ENCODE measurements around the gene MALT1.
"Not testable (repeated sequence)": the region's sequence is repeated elsewhere in the genome, so short reads cannot be mapped to it uniquely, and the experiment has no call there.

Gene MALT1

DNA sequence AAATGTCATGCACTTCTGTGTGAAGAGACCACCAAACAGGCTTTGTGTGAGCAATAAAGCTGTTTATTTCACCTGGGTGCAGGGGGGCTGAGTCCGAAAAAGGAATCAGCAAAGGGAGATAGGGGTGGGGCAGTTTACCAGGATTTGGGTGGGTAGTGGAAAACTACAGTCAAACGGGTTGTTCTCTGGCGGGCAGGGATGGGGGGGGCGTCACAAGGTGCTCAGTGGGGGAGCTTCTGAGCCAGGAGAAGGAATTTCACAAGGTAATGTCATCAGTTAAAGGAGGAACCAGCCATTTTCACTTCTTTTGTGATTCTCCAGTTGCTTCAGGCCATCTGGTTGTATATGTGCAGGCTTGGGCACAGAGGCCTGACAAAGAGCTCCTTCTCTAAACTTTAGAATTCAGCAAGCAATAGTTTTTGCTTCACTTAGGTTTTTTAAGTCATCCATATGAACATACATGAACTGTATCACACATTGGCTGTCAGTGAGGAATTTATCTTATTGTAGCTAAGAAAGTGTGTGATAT lies 24.9 kb upstream of the MALT1 start:
- Histone ChIP-seq H3K9me2 (replicated peaks; ENCODE audit: insufficient read depth, low read length) (no peaks in the 10 kb centered on the region), H3K4me2 (ENCODE audit: low read depth, low read length, poor library complexity, severe bottlenecking) (no peak overlapping the region), H3K79me2 (ENCODE audit: insufficient read depth, low read length) (no peaks in the 10 kb centered on the region), H3F3A (ENCODE audit: insufficient read depth) (no peaks in the 10 kb centered on the region), H4K20me1 (ENCODE audit: low read depth, low read length) (no peaks in the 10 kb centered on the region), H3K27ac (ENCODE audit: low read depth, low read length) (no peak overlapping the region), H2AFZ (ENCODE audit: low read depth, low read length, severe bottlenecking) (no peak overlapping the region), H3K36me3 (ENCODE audit: low read length) (peaks cover 4% of the 10 kb centered on the region; the same call in 1 of the 2 replicates), H3K9me3 (ENCODE audit: insufficient read depth, low read length) (peaks cover 12% of the 10 kb centered on the region; the same call in 1 of the 2 replicates), H3K4me3 (ENCODE audit: insufficient read depth, low read length, poor library complexity, severe bottlenecking) (no peak overlapping the region), H3K27me3 (ENCODE audit: low read length) (no peaks in the 10 kb centered on the region), H3K9ac (ENCODE audit: low read length) (no peak overlapping the region)
- TF ChIP-seq, protein P1, sequence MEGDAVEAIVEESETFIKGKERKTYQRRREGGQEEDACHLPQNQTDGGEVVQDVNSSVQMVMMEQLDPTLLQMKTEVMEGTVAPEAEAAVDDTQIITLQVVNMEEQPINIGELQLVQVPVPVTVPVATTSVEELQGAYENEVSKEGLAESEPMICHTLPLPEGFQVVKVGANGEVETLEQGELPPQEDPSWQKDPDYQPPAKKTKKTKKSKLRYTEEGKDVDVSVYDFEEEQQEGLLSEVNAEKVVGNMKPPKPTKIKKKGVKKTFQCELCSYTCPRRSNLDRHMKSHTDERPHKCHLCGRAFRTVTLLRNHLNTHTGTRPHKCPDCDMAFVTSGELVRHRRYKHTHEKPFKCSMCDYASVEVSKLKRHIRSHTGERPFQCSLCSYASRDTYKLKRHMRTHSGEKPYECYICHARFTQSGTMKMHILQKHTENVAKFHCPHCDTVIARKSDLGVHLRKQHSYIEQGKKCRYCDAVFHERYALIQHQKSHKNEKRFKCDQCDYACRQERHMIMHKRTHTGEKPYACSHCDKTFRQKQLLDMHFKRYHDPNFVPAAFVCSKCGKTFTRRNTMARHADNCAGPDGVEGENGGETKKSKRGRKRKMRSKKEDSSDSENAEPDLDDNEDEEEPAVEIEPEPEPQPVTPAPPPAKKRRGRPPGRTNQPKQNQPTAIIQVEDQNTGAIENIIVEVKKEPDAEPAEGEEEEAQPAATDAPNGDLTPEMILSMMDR (IDR thresholded peaks at IDR 0.05; ENCODE audit: insufficient read depth, low read length, poor library complexity, severe bottlenecking), result no peak
- TF ChIP-seq EZH2phosphoT487 (conservative IDR thresholded peaks at IDR 0.05; ENCODE audit: low read length), result no peak

DNA sequence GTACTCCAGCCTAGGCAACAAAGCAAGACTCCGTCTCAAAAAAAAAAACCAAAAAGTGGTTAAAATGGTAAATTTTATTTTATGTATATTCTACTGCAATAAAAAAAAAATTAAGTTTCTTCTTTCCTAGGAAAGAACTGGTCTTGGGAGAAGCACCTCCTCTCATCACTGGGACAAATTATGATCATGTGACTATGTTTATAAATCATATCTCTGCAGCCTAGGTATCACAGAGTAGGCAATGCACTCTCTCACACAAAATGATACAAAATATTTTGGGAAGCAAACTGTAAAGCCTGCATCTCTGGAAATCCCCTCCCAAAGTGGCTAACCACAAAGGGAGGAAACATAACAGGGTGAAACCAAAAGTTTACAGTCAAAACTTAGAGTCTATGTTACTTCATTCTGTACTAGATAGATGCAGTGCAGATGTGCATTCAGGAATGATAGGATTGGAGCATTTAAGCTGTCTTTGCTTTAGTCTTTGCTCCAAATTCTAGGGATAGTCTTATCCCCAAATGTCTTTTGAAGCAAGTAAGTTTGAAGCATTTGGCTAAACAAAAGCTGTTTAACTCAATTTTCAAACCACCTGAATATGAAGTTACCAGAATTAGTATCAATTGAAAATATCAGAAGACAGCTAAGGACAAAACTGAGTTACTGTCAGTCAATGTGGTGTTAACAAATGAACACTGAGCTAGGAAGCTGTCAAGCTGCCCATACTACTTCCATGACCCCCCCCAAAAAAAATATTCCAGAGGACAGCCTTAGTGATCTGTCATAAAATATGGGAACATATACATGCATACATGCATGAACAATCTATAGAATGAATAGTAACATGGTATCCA lies 21.1 kb upstream of the MALT1 start:
- Histone ChIP-seq H3K9me2 (replicated peaks; ENCODE audit: insufficient read depth, low read length) (no peaks in the 10 kb centered on the region), H3K36me3 (ENCODE audit: low read length) (peaks cover 4% of the 10 kb centered on the region; the same call in 1 of the 2 replicates), H2AFZ (ENCODE audit: low read depth, low read length, severe bottlenecking) (no peak overlapping the region), H3K27ac (ENCODE audit: low read depth, low read length) (no peak overlapping the region), H3K9ac (ENCODE audit: low read length) (no peak overlapping the region), H3F3A (ENCODE audit: insufficient read depth) (no peaks in the 10 kb centered on the region), H3K79me2 (ENCODE audit: insufficient read depth, low read length) (no peaks in the 10 kb centered on the region), H3K4me2 (ENCODE audit: low read depth, low read length, poor library complexity, severe bottlenecking) (peak overlapping the region; percentile 1), H3K9me3 (ENCODE audit: insufficient read depth, low read length) (peaks cover 12% of the 10 kb centered on the region; the same call in 1 of the 2 replicates), H4K20me1 (ENCODE audit: low read depth, low read length) (no peaks in the 10 kb centered on the region), H3K4me3 (ENCODE audit: insufficient read depth, low read length, poor library complexity, severe bottlenecking) (no peak overlapping the region), H3K27me3 (ENCODE audit: low read length) (no peaks in the 10 kb centered on the region)
- TF ChIP-seq, protein P1 (IDR thresholded peaks at IDR 0.05; ENCODE audit: insufficient read depth, low read length, poor library complexity, severe bottlenecking), result no peak
- TF ChIP-seq EZH2phosphoT487 (conservative IDR thresholded peaks at IDR 0.05; ENCODE audit: low read length), result no peak

DNA sequence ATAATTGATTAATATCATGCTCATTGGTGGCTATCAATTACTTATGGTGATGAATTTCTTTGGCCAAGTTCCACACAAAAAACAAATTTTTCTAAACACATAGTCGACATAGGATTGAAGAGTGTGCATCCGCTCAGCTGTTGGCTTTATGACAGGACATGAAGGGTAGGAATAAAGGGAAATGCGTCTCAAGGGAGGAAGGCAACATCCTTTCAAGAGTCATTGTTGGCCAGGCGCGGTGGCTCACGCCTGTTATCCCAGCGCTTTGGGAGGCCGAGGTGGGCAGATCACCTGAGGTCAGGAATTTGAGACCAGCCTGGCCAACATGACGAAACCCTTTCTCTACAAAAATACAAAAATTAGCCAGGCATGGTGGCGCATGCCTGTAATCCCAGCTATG lies 20.4 kb upstream of the MALT1 start:
- not testable (repeated sequence) for H3K79me2 ChIP-seq (ENCODE audit: insufficient read depth, low read length); H3K36me3 ChIP-seq (ENCODE audit: low read length); H2AFZ ChIP-seq (ENCODE audit: low read depth, low read length, severe bottlenecking)

DNA sequence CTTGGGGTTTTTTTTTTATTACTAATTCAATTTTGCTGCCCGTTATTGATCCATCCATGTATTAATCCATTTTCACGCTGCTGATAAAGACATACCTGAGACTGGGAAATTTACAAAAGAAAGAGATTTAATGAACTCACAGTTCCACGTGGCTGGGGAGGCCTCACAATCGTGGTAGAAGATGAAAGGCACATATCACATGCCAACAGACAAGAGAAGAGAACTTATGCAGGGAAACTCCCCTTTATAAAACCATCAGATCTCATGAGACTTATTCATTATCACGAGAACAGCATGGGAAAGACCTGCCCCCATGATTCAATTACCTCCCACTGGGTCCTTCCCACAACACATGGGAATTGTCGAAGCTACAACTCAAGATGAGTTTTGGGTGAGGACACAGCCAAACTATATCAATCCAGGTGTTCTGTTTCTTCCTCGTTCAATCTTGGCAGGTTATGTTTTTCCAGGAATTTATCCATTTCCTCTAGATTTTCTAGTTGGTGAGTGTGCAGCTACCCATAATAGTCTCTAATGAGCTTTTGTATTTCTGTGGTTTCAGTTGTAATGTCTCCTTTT lies 18.0 kb upstream of the MALT1 start:
- H4K20me1 ChIP-seq (ENCODE audit: low read depth, low read length); H3K4me2 ChIP-seq (ENCODE audit: low read depth, low read length, poor library complexity, severe bottlenecking); H3K36me3 ChIP-seq (ENCODE audit: low read length); H3F3A ChIP-seq (ENCODE audit: insufficient read depth); H3K9me3 ChIP-seq (ENCODE audit: insufficient read depth, low read length); H3K4me3 ChIP-seq (ENCODE audit: insufficient read depth, low read length, poor library complexity, severe bottlenecking); H2AFZ ChIP-seq (ENCODE audit: low read depth, low read length, severe bottlenecking); H3K9ac ChIP-seq (ENCODE audit: low read length); H3K9me2 ChIP-seq (replicated peaks; ENCODE audit: insufficient read depth, low read length); H3K79me2 ChIP-seq (ENCODE audit: insufficient read depth, low read length); H3K27me3 ChIP-seq (ENCODE audit: low read length); H3K27ac ChIP-seq (ENCODE audit: low read depth, low read length): not testable (repeated sequence)

More for the DNA sequence above, 20.4 kb upstream of the MALT1 start:
- not testable (repeated sequence) for H3K27ac ChIP-seq (ENCODE audit: low read depth, low read length); H3K4me3 ChIP-seq (ENCODE audit: insufficient read depth, low read length, poor library complexity, severe bottlenecking); H3K9me2 ChIP-seq (replicated peaks; ENCODE audit: insufficient read depth, low read length); H3K27me3 ChIP-seq (ENCODE audit: low read length); H3K9ac ChIP-seq (ENCODE audit: low read length); H3F3A ChIP-seq (ENCODE audit: insufficient read depth); H4K20me1 ChIP-seq (ENCODE audit: low read depth, low read length); H3K4me2 ChIP-seq (ENCODE audit: low read depth, low read length, poor library complexity, severe bottlenecking)
- peaks cover 12% of the 10 kb centered on the region; the same call in 1 of the 2 replicates for H3K9me3 ChIP-seq (ENCODE audit: insufficient read depth, low read length)

Measured in SU-DHL-6 (cell line).